Karpas-422 (cell line): Measurements from ENCODE around the gene KLHL13. TPM values are rescaled to one million over a fixed set of nuclear protein-coding genes. Genes with fewer than 3 reads are reported as not detected.

Experiments used
- DNase-seq: peaks from one replicate; pipeline ENCODE4 v3.0.0-alpha.2; 2015
- H2AFZ ChIP-seq: fragments of 200-600 bp; sonication (generic); 2 replicates; pipeline ENCODE4 v1.6.1; 2014; ENCODE audit warnings: antibody characterized with exemption, low read length, mixed read lengths
- H3K27ac ChIP-seq: fragments of 200-600 bp; sonication (generic); 2 replicates; pipeline ENCODE4 v1.5.1; 2014; ENCODE audit warnings: mild to moderate bottlenecking, low read length, moderate library complexity
- H3K27me3 ChIP-seq: fragments of 200-600 bp; sonication (generic); 2 replicates; pipeline ENCODE4 v1.6.1; 2014; ENCODE audit warnings: low read length, mixed read lengths
- H3K36me3 ChIP-seq: fragments of 200-600 bp; sonication (generic); 2 replicates; pipeline ENCODE4 v1.6.1; 2014; ENCODE audit warnings: low read length, mixed read lengths; ENCODE audit not compliant: insufficient read depth
- H3K4me1 ChIP-seq: fragments of 200-600 bp; sonication (generic); 2 replicates; pipeline ENCODE4 v1.6.1; 2014; ENCODE audit warnings: mild to moderate bottlenecking, low read length, mixed read lengths
- H3K4me2 ChIP-seq: fragments of 200-600 bp; sonication (generic); 2 replicates; pipeline ENCODE4 v1.6.1; 2014; ENCODE audit warnings: low read length, low read depth, mild to moderate bottlenecking; ENCODE audit not compliant: poor library complexity, severe bottlenecking
- H3K4me3 ChIP-seq: fragments of 200-600 bp; sonication (generic); 2 replicates; pipeline ENCODE4 v1.5.1; 2014; ENCODE audit warnings: mild to moderate bottlenecking, antibody characterized with exemption, low read length, mixed read lengths
- H3K79me2 ChIP-seq: fragments of 200-600 bp; sonication (generic); 2 replicates; pipeline ENCODE4 v1.6.1; 2014; ENCODE audit warnings: mild to moderate bottlenecking, low read length, mixed read lengths
- H3K9ac ChIP-seq: fragments of 200-600 bp; sonication (generic); 2 replicates; pipeline ENCODE4 v1.6.0; 2014; ENCODE audit warnings: low read length
- H3K9me2 ChIP-seq: fragments of 200-600 bp; sonication (generic), shearing (Covaris generic); replicated peaks from 2 replicates; pipeline ENCODE4 v1.6.0; 2014; ENCODE audit warnings: mild to moderate bottlenecking, low read length, moderate library complexity; ENCODE audit not compliant: insufficient read depth
- H3K9me3 ChIP-seq: fragments of 300-700, 200-600 bp; sonication (generic); 2 replicates; pipeline ENCODE4 v1.6.1; 2014; ENCODE audit warnings: low read length, mixed read lengths
- H4K20me1 ChIP-seq: fragments of 200-600 bp; sonication (generic); 2 replicates; pipeline ENCODE4 v1.6.1; 2014; ENCODE audit warnings: mild to moderate bottlenecking, antibody characterized with exemption, low read length, low read depth; ENCODE audit not compliant: insufficient read depth
- total RNA-seq: library from RNA; depleted of rRNA; stranded (reverse); fragments of >200 nt; shearing (Covaris generic); gene quantifications from 2 replicates; pipeline ENCODE4 v1.2.3, GENCODE V29; 2014; ENCODE audit warnings: low replicate concordance

Gene KLHL13
- total RNA-seq, 1 experiment from 2014 or later: 1.4 TPM

DNA sequence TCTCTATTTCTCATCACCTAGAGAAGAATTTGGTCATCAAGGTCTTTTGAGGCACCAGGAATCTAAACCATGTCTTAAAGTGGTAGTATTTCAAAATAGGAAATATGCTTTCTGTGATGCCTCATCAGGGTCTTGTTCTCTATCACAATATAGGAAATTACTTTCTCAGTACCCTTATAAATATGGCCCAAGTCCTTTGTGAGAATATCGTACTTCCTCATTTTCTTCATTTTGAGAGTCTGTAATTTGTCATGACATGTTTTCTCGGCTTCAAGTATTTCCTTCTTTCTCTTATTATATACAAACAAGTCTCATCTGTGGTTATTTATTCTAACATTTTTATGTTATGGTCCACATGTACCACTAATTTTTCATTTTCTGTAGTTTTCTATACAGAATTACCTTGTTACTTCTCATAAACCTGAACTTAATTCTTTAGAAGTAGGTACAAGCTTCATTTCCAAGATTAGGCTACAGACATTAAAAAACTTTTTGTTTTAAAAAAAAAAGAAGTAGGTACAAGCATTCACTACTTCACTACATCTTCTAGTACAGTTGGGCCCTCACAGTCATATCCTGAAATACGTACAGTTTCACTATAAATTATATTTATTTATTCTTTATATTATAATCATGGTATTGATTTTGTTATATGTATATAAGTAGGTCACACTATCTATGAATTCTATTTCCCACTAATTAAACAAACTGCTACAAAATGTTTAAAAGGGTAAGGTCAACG is 54.4 kb downstream of the KLHL13 start:
- no peak overlapping the region for H3K9ac ChIP-seq
- H3K36me3 ChIP-seq: no peaks in the 10 kb centered on the region
- H3K9me2 ChIP-seq: no peaks in the 10 kb centered on the region
- no peak overlapping the region for H3K4me3 ChIP-seq
- H3K79me2 ChIP-seq: no peaks in the 10 kb centered on the region
- H3K4me1 ChIP-seq: peaks cover 18% of the 10 kb centered on the region
- no peak overlapping the region for H3K27ac ChIP-seq
- no peak overlapping the region for H3K4me2 ChIP-seq
- no peaks in the 10 kb centered on the region for H4K20me1 ChIP-seq
- peak; percentile 49 for DNase-seq
- no peak overlapping the region for H2AFZ ChIP-seq
- H3K27me3 ChIP-seq: no peaks in the 10 kb centered on the region
- no peaks in the 10 kb centered on the region for H3K9me3 ChIP-seq

GRCh38 chrX:118058924-118059323 is 57.7 kb downstream of the KLHL13 start:
- Histone ChIP-seq H2AFZ (no peak overlapping the region), H4K20me1 (no peaks in the 10 kb centered on the region), H3K4me1 (peaks cover 18% of the 10 kb centered on the region), H3K27ac (no peak overlapping the region), H3K4me3 (no peak overlapping the region), H3K79me2 (no peaks in the 10 kb centered on the region), H3K36me3 (no peaks in the 10 kb centered on the region), H3K27me3 (no peaks in the 10 kb centered on the region), H3K4me2 (no peak overlapping the region), H3K9me2 (no peaks in the 10 kb centered on the region), H3K9ac (no peak overlapping the region), H3K9me3 (no peaks in the 10 kb centered on the region)
- no peak for DNase-seq

DNA sequence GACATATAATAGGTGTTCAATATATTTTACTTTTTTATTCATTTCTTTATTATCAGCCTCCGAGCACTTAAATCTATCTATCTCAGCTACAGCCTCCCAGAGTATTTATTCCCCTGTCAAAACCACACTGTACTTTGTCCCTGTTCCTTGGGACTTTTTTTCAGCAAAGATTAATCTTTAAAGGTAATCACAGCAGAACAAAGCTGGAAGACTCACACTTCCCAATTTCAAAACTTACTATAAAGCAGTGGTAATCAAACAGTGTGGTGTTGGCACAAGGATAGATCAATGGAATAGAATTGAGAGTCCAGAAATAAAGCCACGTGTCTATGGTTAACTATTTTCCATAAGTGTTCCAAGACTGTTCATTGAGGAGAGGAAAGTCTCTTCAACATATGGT is 59.7 kb downstream of the KLHL13 start:
- Histone ChIP-seq H4K20me1 (no peaks in the 10 kb centered on the region), H3K27me3 (no peaks in the 10 kb centered on the region), H3K36me3 (no peaks in the 10 kb centered on the region), H3K4me3 (no peak overlapping the region), H3K27ac (no peak overlapping the region), H2AFZ (no peak overlapping the region), H3K9me2 (no peaks in the 10 kb centered on the region), H3K4me2 (no peak overlapping the region), H3K9ac (no peak overlapping the region), H3K4me1 (peaks cover 9% of the 10 kb centered on the region), H3K79me2 (no peaks in the 10 kb centered on the region), H3K9me3 (no peaks in the 10 kb centered on the region)
- DNase-seq: no peak

- no peaks in the 10 kb centered on the region for H3K4me1 ChIP-seq
- no peak overlapping the region for H2AFZ ChIP-seq
- H3K4me2 ChIP-seq: no peak overlapping the region
- no peaks in the 10 kb centered on the region for H4K20me1 ChIP-seq
- no peaks in the 10 kb centered on the region for H3K27me3 ChIP-seq
- no peaks in the 10 kb centered on the region for H3K36me3 ChIP-seq
- no peak overlapping the region for H3K27ac ChIP-seq
- no peak for DNase-seq
- H3K9ac ChIP-seq: no peak overlapping the region
- no peaks in the 10 kb centered on the region for H3K9me3 ChIP-seq
- H3K4me3 ChIP-seq: no peak overlapping the region
- no peaks in the 10 kb centered on the region for H3K9me2 ChIP-seq
- no peaks in the 10 kb centered on the region for H3K79me2 ChIP-seq
Measured at GRCh38 chrX:118049713-118050112, 66.9 kb downstream of the KLHL13 start.

- Histone ChIP-seq H3K36me3 (no peaks in the 10 kb centered on the region), H3K4me2 (no peak overlapping the region), H3K27me3 (no peaks in the 10 kb centered on the region), H3K79me2 (no peaks in the 10 kb centered on the region), H3K9ac (no peak overlapping the region), H4K20me1 (no peaks in the 10 kb centered on the region), H3K4me1 (no peaks in the 10 kb centered on the region), H3K27ac (no peak overlapping the region), H3K4me3 (no peak overlapping the region), H3K9me3 (peaks cover 7% of the 10 kb centered on the region), H3K9me2 (no peaks in the 10 kb centered on the region), H2AFZ (no peak overlapping the region)
- no peak for DNase-seq
Measured at GRCh38 chrX:118047446-118048186, 69.0 kb downstream of the KLHL13 start.

GRCh38 chrX:118039591-118039990 is 77.0 kb downstream of the KLHL13 start:
- Histone ChIP-seq H3K36me3 (no peaks in the 10 kb centered on the region), H2AFZ (no peak overlapping the region), H3K4me1 (no peaks in the 10 kb centered on the region), H3K4me3 (no peak overlapping the region), H3K27ac (no peak overlapping the region), H3K9me3 (peaks cover 7% of the 10 kb centered on the region), H3K79me2 (no peaks in the 10 kb centered on the region), H3K9me2 (no peaks in the 10 kb centered on the region), H3K9ac (no peak overlapping the region), H3K27me3 (no peaks in the 10 kb centered on the region), H4K20me1 (no peaks in the 10 kb centered on the region), H3K4me2 (no peak overlapping the region)
- DNase-seq: no peak

DNA sequence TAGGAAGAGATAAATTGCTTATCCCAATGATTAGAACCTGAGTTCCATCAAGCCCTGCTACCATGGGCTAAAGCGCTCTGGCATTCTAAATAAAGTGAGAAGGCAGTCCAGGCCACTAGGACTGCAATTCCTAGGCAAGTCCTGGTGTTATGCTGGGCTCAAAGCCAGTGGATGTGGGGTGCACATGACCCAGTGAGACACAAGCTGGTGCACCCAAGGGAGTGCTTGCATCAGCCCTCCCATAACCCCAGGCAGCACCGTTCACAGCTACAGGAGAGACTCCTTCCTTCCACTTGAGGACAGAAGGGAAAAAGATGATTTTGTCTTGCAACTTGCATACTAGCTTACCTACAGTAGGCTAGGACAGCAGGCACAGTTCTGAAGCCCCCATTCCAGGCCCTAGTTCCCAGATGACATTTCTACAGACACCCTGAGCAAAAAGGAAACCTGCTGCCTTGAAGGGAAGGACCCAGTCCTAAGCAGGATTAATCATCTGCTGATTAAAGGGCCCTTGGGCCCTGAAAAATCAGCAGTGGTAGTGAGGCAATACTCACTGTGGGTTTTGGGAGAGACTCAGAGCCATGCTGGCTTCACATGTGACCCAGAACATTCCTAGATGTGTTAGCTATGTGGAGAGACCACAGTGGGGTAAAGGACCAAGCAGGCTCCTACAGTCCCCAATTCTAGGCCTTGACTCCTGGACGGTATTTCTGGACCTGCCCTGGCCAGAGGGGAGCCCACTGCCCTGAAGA is 77.8 kb downstream of the KLHL13 start:
- no peaks in the 10 kb centered on the region for H3K4me1 ChIP-seq
- H3K36me3 ChIP-seq: no peaks in the 10 kb centered on the region
- no peak overlapping the region for H3K9ac ChIP-seq

DNA sequence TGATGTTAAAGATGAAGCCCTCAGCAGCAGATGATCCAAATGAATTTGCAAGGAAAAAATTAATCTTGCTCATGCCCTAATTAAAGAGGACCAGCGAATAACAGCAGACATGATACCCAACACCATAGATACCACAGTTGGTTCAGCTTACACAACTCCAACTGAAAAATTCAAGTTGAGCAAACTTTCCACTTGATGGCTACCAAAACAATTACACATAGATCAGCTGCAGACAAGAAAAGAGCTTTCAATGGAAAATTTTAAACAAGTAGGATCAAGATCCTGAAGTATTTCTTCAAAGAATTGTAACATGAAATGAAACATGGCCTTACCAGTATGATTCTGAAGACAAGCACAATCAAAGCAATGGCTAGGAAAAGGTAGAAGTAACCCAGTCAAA is 90.0 kb downstream of the KLHL13 start:
- H3K79me2 ChIP-seq: no peaks in the 10 kb centered on the region
- no peak overlapping the region for H2AFZ ChIP-seq
- no peak overlapping the region for H3K4me2 ChIP-seq
- H3K4me3 ChIP-seq: no peak overlapping the region
- no peaks in the 10 kb centered on the region for H3K9me2 ChIP-seq
- H3K27me3 ChIP-seq: no peaks in the 10 kb centered on the region; the same call in 1 of the 2 replicates
- H3K9me3 ChIP-seq: no peaks in the 10 kb centered on the region
- no peak overlapping the region for H3K27ac ChIP-seq
- no peak for DNase-seq
- H3K9ac ChIP-seq: no peak overlapping the region
- no peaks in the 10 kb centered on the region for H3K36me3 ChIP-seq
- peaks cover 6% of the 10 kb centered on the region for H3K4me1 ChIP-seq
- H4K20me1 ChIP-seq: no peaks in the 10 kb centered on the region

More for the DNA sequence above, 77.8 kb downstream of the KLHL13 start:
- H2AFZ ChIP-seq: no peak overlapping the region
- H3K9me3 ChIP-seq: peaks cover 4% of the 10 kb centered on the region; the same call in 1 of the 2 replicates
- no peak overlapping the region for H3K4me2 ChIP-seq
- no peaks in the 10 kb centered on the region for H3K9me2 ChIP-seq
- H3K4me3 ChIP-seq: no peak overlapping the region
- DNase-seq: no peak
- no peaks in the 10 kb centered on the region for H4K20me1 ChIP-seq
- no peaks in the 10 kb centered on the region for H3K27me3 ChIP-seq
- H3K79me2 ChIP-seq: no peaks in the 10 kb centered on the region
- no peak overlapping the region for H3K27ac ChIP-seq
